Kidney epithelial cell (primary cell): Measurements from ENCODE around the gene FBXW2. TPM values are rescaled to one million over a fixed set of nuclear protein-coding genes. Genes with fewer than 3 reads are reported as not detected.

ENCODE experiments used
- DNase-seq: peaks from one replicate; pipeline ENCODE4 v3.0.0-alpha.2; 2010; ENCODE audit warnings: low read depth
- H3K27me3 ChIP-seq: 2 replicates; pipeline ENCODE4 v1.6.0; 2011; ENCODE audit warnings: low read length; ENCODE audit not compliant: control insufficient read depth, insufficient read depth
- H3K36me3 ChIP-seq: 2 replicates; pipeline ENCODE4 v1.5.1; 2011; ENCODE audit warnings: low read length; ENCODE audit not compliant: control insufficient read depth, insufficient read depth
- H3K4me3 ChIP-seq: 2 replicates; pipeline ENCODE4 v1.5.1; 2011; ENCODE audit warnings: low read depth, mild to moderate bottlenecking, control low read depth, low read length
- CTCF ChIP-seq: IDR thresholded peaks from 2 replicates; pipeline ENCODE4 v1.5.1; 2011; ENCODE audit warnings: mild to moderate bottlenecking, moderate library complexity, low read length, control low read depth, inconsistent platforms; ENCODE audit not compliant: insufficient read depth, poor library complexity, severe bottlenecking
- total RNA-seq: library from RNA; depleted of rRNA; stranded (reverse); fragments of >200 nt; gene quantifications from 2 replicates; pipeline ENCODE4 v1.2.3, GENCODE V29; 2015

Gene FBXW2
- total RNA-seq, 1 donor from 2014 or later, result 24.6 TPM

GRCh38 chr9:120724757-120725400 lies 68.3 kb downstream of the FBXW2 start:
- Histone ChIP-seq H3K36me3 (no peaks in the 10 kb centered on the region), H3K27me3 (no peaks in the 10 kb centered on the region), H3K4me3 (no peak overlapping the region)
- TF ChIP-seq CTCF, result no peak
- DNase-seq, result no peak

- no peak for DNase-seq
- no peaks in the 10 kb centered on the region for H3K36me3 ChIP-seq
- no peak overlapping the region for H3K4me3 ChIP-seq
- no peaks in the 10 kb centered on the region for H3K27me3 ChIP-seq
- TF ChIP-seq CTCF, result no peak
Observed at GRCh38 chr9:120723565-120723964, 69.7 kb downstream of the FBXW2 start.

- Histone ChIP-seq H3K36me3 (no peaks in the 10 kb centered on the region), H3K4me3 (no peak overlapping the region), H3K27me3 (no peaks in the 10 kb centered on the region)
- no peak for TF ChIP-seq CTCF
- DNase-seq, result no peak
Observed at GRCh38 chr9:120720404-120720803, 72.8 kb downstream of the FBXW2 start.

GRCh38 chr9:120718316-120718715 lies 74.9 kb downstream of the FBXW2 start:
- no peak for TF ChIP-seq CTCF
- H3K36me3 ChIP-seq, result no peaks in the 10 kb centered on the region
- DNase-seq, result no peak
- no peak overlapping the region for H3K4me3 ChIP-seq
- no peaks in the 10 kb centered on the region for H3K27me3 ChIP-seq

GRCh38 chr9:120717176-120717575 lies 76.0 kb downstream of the FBXW2 start:
- TF ChIP-seq CTCF, result no peak

DNA sequence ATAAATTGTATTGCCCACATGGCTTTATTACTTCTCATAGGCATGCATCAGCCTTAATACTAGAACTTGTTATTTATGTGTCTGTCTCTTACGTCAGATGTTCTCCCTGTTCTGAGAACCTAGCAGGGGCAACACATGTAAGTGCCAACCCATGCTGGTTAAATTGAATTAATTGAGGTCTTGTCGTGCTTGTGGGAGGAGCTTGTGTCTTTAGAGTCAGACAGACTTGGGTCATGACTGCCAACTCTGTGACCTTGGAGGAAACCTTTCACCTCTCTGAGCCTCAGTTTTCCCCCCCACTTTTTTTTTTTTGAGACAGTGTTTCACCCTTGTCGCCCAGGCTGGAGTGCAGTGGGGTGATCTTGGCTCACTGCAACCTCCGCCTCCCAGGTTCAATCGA lies 76.7 kb downstream of the FBXW2 start:
- no peak for DNase-seq
- Histone ChIP-seq H3K36me3 (no peaks in the 10 kb centered on the region), H3K27me3 (no peaks in the 10 kb centered on the region), H3K4me3 (no peak overlapping the region)
- TF ChIP-seq CTCF, result no peak

More at GRCh38 chr9:120717176-120717575, 76.0 kb downstream of the FBXW2 start:
- Histone ChIP-seq H3K27me3 (no peaks in the 10 kb centered on the region), H3K4me3 (no peak overlapping the region), H3K36me3 (no peaks in the 10 kb centered on the region)
- no peak for DNase-seq
